C4-2B (cell line): ENCODE measurements around the gene WDR18.

Source experiments
- ZFX ChIP-seq: fragments of 450-650 bp; IDR thresholded peaks from 2 replicates; pipeline ENCODE4 v1.6.1; 2017
- TF ChIP-seq, protein P1 (sequence below): fragments of 450-650 bp; conservative IDR thresholded peaks from 2 replicates; pipeline ENCODE4 v1.5.1; 2017; ENCODE audit warnings: mild to moderate bottlenecking

DNA sequence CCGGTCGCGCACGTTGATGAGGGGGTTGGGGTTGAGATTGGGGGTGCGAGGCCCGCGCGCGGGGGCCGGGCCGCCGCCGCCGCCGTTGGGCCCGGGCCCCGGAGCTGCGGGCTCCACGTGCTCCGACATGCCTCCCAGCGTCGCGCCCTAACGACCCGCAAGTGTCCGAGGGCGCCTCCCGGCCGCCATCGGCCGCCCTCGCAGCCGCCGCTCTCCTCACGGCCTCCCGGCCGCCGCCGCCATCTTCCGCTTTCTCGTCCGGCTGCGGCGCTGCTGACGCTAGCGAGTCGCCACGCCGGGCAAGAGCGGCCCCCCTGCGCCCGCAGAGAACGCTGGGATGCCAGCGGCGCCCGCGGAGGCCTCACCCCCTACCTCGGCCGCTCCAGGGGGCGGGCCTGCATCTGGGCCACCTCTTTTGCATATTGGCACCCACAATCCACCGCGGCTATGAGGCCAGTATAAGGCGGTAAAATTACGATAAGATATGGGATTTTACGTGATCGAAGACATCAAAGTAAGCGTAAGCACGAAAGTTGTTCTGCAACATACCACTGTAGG, 36.8 kb downstream of the WDR18 start, which contains the start of gene TMEM259:
- TF ChIP-seq, protein P1, sequence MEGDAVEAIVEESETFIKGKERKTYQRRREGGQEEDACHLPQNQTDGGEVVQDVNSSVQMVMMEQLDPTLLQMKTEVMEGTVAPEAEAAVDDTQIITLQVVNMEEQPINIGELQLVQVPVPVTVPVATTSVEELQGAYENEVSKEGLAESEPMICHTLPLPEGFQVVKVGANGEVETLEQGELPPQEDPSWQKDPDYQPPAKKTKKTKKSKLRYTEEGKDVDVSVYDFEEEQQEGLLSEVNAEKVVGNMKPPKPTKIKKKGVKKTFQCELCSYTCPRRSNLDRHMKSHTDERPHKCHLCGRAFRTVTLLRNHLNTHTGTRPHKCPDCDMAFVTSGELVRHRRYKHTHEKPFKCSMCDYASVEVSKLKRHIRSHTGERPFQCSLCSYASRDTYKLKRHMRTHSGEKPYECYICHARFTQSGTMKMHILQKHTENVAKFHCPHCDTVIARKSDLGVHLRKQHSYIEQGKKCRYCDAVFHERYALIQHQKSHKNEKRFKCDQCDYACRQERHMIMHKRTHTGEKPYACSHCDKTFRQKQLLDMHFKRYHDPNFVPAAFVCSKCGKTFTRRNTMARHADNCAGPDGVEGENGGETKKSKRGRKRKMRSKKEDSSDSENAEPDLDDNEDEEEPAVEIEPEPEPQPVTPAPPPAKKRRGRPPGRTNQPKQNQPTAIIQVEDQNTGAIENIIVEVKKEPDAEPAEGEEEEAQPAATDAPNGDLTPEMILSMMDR = no peak
- TF ChIP-seq ZFX = peak; percentile 90; the same call in 1 of the 2 replicates
